Measurements from ENCODE around the gene CLPTM1.

DNA sequence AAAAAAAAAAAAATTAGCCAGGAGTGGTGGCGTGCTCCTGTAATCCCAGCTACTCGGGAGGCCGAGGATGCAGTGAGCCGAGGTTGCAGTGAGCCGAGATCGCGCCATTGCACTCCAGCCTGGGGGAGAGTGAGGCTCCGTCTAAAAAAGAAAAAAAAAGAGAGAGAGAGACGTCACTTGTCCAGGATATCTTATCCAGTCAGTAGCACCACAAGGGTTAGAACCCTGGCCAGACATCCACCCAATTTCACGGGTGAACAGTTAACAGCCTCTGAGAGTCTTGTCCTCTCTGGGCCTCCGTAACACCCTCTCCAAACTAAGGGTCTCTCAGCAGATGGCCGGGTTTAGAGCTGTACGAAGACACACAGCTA, 917 bp upstream of the CLPTM1 start:
- TF ChIP-seq, protein P1, sequence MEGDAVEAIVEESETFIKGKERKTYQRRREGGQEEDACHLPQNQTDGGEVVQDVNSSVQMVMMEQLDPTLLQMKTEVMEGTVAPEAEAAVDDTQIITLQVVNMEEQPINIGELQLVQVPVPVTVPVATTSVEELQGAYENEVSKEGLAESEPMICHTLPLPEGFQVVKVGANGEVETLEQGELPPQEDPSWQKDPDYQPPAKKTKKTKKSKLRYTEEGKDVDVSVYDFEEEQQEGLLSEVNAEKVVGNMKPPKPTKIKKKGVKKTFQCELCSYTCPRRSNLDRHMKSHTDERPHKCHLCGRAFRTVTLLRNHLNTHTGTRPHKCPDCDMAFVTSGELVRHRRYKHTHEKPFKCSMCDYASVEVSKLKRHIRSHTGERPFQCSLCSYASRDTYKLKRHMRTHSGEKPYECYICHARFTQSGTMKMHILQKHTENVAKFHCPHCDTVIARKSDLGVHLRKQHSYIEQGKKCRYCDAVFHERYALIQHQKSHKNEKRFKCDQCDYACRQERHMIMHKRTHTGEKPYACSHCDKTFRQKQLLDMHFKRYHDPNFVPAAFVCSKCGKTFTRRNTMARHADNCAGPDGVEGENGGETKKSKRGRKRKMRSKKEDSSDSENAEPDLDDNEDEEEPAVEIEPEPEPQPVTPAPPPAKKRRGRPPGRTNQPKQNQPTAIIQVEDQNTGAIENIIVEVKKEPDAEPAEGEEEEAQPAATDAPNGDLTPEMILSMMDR (IDR thresholded peaks at IDR 0.05) = no peak
- TF ChIP-seq POLR2AphosphoS5 (IDR thresholded peaks at IDR 0.05) (no peak), POLR2A (IDR thresholded peaks at IDR 0.05) (no peak)

Measured in suprapubic skin (tissue), 4 donors.